NCI-H128 (cell line): ENCODE measurements around the gene FGFBP3.
"Not testable (repeated sequence)": the region's sequence is repeated elsewhere in the genome, so short reads cannot be mapped to it uniquely, and the experiment has no call there.

Experiments
- DNase-seq: peaks from one replicate; lab custom pipeline; 2025; ENCODE audit not compliant: unreplicated experiment; lab: John Stamatoyannopoulos, UW

The FGFBP3 gene

GRCh38 chr10:91901784-91902677 is 7.3 kb downstream of the FGFBP3 start:
- no peak for DNase-seq

GRCh38 chr10:91897421-91897820 is 11.9 kb downstream of the FGFBP3 start:
- no peak for DNase-seq

- no peak for DNase-seq
These were observed 13.0 kb downstream of the FGFBP3 start for GRCh38 chr10:91896212-91896756.

- not testable (repeated sequence) for DNase-seq
These were observed 15.0 kb downstream of the FGFBP3 start for GRCh38 chr10:91894261-91894685.

GRCh38 chr10:91893051-91893450 is 16.2 kb downstream of the FGFBP3 start:
- DNase-seq = no peak

- DNase-seq = no peak
These were observed 17.9 kb downstream of the FGFBP3 start for GRCh38 chr10:91891125-91892001.

DNA sequence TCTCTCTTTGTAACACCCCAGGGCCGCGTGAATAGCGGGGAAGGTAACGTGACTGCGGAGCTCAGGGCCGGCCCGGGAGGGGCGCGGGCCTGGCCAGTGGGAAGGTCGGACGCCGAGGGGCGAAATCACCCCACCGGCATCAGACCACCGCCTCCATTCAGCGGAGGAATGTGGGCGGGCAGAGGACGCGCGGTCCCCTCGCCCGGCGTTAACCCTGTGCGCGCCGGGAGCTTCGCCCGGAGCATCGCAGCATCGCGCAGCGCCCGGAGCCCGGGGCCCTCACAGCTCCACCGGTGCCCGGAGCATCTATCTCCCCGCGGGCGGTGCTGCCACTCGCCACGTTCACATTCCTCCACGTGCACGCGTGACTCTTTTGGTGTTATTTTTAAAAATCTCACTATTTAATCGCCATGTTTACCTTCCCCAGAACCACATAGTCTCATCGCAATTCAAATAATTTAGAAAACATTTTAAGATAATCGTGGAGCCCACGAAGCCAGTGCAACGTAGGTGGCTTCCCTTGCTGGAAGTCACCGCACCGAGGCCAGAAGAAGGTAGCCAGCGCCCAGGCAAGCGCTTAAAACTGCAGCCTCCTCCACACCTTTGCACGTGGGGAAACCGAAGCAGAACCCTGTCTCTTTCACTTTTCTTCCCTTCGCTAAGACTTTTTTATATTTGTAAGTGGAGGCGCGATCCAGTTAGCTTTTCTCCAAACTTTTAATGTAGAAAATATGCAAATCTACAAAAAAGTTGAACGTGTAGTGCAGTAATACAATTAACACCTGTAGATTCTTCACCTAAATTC is 21.8 kb downstream of the FGFBP3 start:
- no peak for DNase-seq

DNA sequence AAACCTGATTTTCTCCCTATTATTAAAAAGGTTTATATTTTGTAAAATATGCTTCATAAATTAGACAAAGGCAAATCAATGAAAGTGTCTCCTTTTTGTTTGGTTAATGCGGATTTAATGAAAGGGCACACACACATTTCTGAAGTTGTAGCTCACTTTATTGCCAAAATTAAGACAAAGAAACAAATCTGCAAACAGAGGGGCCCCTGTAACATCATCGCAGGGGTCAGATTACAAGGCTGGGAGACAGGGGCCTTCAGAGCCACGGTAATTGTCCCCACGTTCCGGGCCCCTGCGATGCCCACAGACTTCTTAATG is 22.4 kb downstream of the FGFBP3 start:
- no peak for DNase-seq

DNA sequence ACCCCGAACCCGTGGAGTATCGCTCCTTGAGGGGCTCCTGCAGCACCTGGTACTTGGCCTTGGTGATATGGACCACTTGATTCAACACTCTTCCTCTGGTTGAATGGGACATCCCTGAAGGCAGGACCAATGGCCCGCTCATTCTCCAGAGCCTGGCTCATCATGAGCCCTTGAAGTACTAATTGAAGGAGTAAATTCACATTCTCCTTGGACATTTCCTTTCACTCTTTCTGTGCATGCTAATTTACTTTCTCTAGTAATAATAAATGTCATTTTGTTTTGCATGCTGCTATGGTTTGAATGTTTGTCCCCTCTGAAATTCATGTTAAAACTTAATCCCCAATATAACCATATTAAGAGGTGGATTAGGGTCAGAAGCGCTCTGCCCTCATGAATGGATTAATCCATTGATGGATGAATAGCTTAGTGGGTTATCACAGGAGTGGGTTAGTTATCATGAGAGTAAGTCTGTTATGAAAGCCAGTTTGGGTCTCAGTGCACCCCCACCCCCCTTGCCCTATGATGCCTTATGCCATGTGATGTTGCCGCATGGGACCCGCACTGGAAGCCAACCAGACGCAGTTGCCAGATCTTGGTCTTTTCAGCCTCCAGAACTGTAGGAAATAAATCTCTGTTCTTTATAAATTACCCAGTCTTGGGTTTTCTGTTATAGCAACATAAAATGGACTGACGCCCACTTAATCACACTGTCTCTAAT is 23.8 kb downstream of the FGFBP3 start:
- no peak for DNase-seq

DNA sequence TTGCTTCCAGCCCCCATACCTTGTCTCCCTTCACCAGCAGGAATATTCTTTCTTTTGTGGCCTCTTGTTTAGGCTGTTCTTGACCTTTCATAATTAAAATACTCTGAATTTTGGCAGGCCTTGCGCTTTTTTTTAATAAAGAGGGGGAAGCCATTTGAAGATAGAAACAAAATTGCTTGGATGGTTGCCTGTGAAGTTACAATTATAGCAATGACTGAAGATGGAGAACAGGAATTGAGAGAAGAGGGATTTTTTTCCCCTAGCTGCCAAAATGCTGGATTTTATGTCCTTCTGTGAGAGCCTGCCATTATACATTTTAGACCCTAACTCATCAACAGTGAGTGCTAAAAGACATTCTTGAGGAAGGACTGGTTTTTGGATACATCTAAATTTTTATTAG is 24.8 kb downstream of the FGFBP3 start:
- no peak for DNase-seq

DNA sequence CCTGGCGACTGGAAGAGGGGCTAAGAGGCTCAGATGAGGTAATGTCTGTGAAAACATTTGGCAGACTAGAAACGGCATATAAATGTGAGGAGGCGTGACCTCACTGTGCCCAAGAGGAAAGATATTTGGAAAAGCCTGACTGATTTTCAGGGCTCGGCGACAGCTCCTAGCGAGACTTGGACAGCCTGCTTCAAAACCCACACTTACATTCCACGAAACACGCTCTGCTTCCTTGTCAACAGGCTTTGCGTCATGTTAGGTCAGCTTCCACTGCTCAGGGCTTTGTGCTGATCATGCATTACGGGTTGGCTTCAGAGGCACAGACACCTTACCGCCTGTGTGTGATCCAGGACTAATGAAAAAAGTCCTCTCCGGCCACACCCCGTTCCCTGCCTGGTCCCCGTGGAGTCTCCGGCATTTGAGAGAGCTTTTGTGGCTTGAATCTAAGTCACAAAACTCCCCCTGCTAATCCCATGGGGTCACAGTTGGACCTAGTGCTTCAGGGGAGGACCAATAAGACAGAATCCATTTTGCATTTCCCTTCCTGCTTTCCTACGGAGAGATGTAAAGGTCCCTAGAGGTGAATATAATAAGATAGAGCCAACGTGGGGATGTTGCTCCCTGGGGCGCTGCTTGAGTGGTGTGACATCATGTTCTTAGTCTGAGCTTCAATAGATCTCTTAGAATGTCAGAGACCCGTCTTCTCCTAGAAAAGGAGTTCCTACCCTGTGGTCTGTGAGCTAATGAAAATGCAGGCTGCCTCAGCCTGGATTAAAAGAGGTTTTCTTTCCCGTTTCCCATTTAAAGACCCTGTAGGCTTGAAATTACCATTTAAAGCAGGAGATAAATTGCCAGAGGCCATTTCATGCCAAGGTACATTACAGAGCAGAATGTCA is 25.5 kb downstream of the FGFBP3 start:
- no peak for DNase-seq

GRCh38 chr10:91880310-91880709 is 29.0 kb downstream of the FGFBP3 start:
- no peak for DNase-seq

DNA sequence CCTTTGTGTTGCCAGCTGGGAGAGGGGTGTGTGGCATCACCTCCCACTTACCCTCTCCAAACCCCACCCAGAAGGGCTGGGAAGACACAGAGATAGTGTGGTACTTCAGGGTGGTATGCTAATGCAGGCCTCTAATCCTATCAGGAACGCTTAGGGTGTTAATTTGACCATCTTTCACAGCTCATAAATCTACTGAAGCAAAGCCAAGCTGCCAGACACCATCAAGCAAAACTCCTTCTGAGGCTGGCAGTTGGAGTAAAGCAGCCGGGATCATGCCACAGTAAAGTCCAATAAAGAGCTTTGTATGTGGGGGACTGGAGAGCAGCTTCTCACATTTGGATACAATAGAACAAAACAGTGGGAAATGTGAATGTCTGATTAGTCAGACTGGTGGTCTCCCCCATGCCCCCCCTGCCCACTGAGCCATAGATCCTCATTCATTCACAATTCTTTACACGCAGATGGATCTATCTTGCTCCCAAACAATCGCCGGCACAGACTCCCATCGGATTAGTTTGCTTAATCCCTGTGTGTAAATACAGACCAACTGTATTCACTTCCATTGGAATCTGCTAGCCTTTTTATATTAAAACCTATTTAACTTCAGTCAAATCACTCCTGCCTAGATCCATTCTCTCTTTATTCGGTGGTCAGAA is 29.6 kb downstream of the FGFBP3 start:
- no peak for DNase-seq

DNA sequence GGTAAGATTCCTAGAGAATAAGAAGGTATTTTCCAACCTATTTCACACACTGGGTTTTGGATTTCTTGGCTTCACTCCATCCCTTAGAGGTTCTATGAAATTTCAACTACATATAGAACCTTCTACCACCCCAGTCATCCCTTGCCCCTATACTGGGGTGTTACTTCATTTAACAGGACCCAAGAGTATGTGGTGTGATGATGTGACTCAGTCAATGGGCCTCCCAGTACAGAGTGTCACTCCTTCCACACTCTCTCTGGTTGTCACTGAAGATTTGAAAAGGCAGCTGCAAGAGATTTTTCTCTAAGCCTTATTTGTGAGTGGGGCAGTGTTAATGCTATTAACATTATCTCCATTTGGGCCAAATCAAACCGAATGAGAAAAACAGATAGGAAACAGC is 33.5 kb downstream of the FGFBP3 start:
- no peak for DNase-seq

DNA sequence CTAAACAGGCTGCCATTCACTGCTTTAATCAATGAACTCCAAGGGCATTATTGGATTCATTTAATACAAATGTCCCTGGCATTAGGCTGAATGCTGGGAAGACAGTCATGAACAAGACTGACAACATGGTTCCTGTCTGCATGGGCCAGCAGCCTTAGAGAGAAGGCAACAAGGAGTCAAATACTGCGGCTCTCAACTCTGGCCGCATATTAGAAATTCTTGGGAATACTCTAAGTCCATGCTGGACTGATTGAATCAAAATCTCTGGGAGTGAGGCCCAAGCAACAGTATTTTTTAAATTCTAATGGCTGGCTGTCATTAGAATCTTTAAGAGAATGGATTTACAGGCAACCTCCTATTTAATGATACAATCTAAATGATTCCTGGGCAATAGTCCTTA is 34.1 kb downstream of the FGFBP3 start:
- no peak for DNase-seq

- DNase-seq = no peak
These were observed 43.7 kb downstream of the FGFBP3 start for GRCh38 chr10:91865562-91866081.

DNA sequence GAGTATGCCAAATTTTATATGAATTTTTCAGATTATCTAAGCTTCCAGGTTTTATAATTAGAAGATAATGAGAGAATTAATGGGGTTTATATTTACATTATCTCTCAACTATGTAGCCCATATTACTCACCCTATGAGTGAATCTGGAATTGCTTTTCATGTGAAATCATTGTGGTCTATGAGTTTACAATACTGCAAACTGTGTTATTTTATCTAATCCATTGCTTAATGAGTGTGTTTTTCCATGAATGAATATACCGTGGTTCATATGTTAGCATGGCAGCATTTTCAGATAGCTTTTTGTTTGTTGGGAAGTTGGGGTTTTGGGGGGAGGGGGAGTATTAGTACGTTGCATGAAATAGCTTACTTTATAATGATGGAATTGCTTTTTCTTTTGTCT is 44.5 kb downstream of the FGFBP3 start:
- DNase-seq = no peak

GRCh38 chr10:91864099-91864498 is 45.2 kb downstream of the FGFBP3 start:
- no peak for DNase-seq

DNA sequence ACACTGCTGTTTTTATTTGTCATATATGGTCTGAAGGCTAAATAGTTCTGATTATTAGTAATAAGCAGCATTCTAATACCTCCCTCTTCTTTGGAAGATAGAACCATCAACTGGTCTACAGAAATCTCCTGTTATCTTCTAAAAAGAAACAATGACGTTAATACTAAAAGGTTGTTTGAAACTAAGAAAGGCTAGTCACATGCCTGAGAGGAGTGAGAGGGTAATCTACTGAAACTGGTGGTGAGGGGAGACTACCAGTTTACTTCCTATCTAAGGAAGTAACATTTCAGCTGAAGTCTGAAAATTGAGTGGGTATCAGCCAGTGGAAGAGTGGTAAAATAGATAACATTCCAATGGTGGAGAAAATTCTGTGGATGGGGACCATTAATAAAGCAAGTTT is 48.4 kb downstream of the FGFBP3 start:
- DNase-seq = no peak
